AG04450 (cell line): ENCODE measurements around the gene MAGEF1. TPM values are rescaled to one million over a fixed set of nuclear protein-coding genes. Genes with fewer than 3 reads are reported as not detected.

Experiments
- CTCF ChIA-PET: fragments of 300-600, 350-600 bp; formaldehyde crosslinking; extraction: SDS; loops from one replicate; lab custom pipeline; 2022; ENCODE audit warnings: antibody characterized with exemption, inconsistent platforms; lab: Charles Lee
- POLR2A ChIA-PET: fragments of 350-600 bp; formaldehyde crosslinking; extraction: SDS; loops from one replicate; lab custom pipeline; 2021; ENCODE audit warnings: antibody characterized with exemption, inconsistent platforms; lab: Yijun Ruan, JAX
- DNase-seq: peaks from one replicate; pipeline ENCODE4 v3.0.0-alpha.2; 2011; ENCODE audit warnings: low read depth, low spot score
- H3K27ac ChIP-seq: one replicate; pipeline ENCODE4 v1.5.1; 2012; ENCODE audit warnings: low read depth, low read length, control low read depth
- H3K27me3 ChIP-seq: one replicate; pipeline ENCODE4 v1.6.0; 2012; ENCODE audit warnings: low read length; ENCODE audit not compliant: control insufficient read depth, insufficient read depth
- H3K4me3 ChIP-seq: 2 replicates; pipeline ENCODE4 v1.5.1; 2011; ENCODE audit warnings: mild to moderate bottlenecking, low read depth, low read length, control low read depth
- H3K9me3 ChIP-seq: 2 replicates; pipeline ENCODE4 v1.5.1; 2012; ENCODE audit warnings: low read length; ENCODE audit not compliant: control insufficient read depth, insufficient read depth
- CTCF ChIP-seq: IDR thresholded peaks from 2 replicates; pipeline ENCODE4 v1.5.1; 2011; ENCODE audit warnings: low read depth, low read length, control low read depth, inconsistent platforms
- polyA plus RNA-seq: library from polyadenylated mRNA; depleted of rRNA; stranded (reverse); fragments of >200 nt; gene quantifications from 2 replicates; pipeline ENCODE4 v1.2.3, GENCODE V29; 2011

Gene MAGEF1
- polyA plus RNA-seq, 1 experiment, result 23.4 TPM

GRCh38 chr3:184693011-184693975, 18.6 kb downstream of the MAGEF1 start:
- ChIA-PET CTCF (interaction anchor here (0.9 kb wide), 1 partner anchor 132 kb away, joined by 4 read pairs; the partner anchor contains the start of gene EPHB3), POLR2A (interaction anchor here (1.0 to 2.4 kb wide), 3 partner anchors 18 to 132 kb away, joined by 3 to 10 read pairs (median 5); partner anchors contain the start of genes EPHB3 and MAGEF1)
- TF ChIP-seq CTCF, result peak; percentile 19; the same call in 1 of the 2 replicates
- Histone ChIP-seq H3K9me3 (no peaks in the 10 kb centered on the region), H3K4me3 (no peak overlapping the region), H3K27me3 (peaks cover 4% of the 10 kb centered on the region), H3K27ac (no peak overlapping the region)
- DNase-seq, result no peak

- POLR2A ChIA-PET, result interaction anchor here (2.4 kb wide), 1 partner anchor 20 kb away, joined by 10 read pairs; the partner anchor contains the start of gene MAGEF1
- peak overlapping the region; percentile 52 for H3K27ac ChIP-seq
- no peak for DNase-seq
- H3K9me3 ChIP-seq, result no peaks in the 10 kb centered on the region
- H3K27me3 ChIP-seq, result peaks cover 4% of the 10 kb centered on the region
- TF ChIP-seq CTCF, result no peak
- no peak overlapping the region for H3K4me3 ChIP-seq
- CTCF ChIA-PET, result no interaction called here
Measured at GRCh38 chr3:184691397-184692231, 20.2 kb downstream of the MAGEF1 start.

GRCh38 chr3:184690192-184690883, 21.5 kb downstream of the MAGEF1 start:
- DNase-seq, result no peak
- peaks cover 3% of the 10 kb centered on the region for H3K27me3 ChIP-seq
- H3K27ac ChIP-seq, result no peak overlapping the region
- H3K9me3 ChIP-seq, result no peaks in the 10 kb centered on the region
- ChIA-PET CTCF (interaction anchor here (1.3 to 2.8 kb wide), 2 partner anchors 88 to 129 kb away, joined by 4 to 19 read pairs; partner anchors contain the start of gene EPHB3), POLR2A (interaction anchor here (1.5 to 2.5 kb wide), 2 partner anchors 21 to 26 kb away, joined by 4 to 27 read pairs; partner anchors contain the start of gene MAGEF1)
- no peak for TF ChIP-seq CTCF
- H3K4me3 ChIP-seq, result no peak overlapping the region

- POLR2A ChIA-PET, result interaction anchor here (0.7 to 2.5 kb wide), 17 partner anchors 8 to 368 kb away, joined by 3 to 36 read pairs (median 6); partner anchors contain the start of genes EPHB3 and MAGEF1
- CTCF ChIA-PET, result interaction anchor here (2.8 kb wide), 1 partner anchor 128 kb away, joined by 19 read pairs; the partner anchor contains the start of gene EPHB3
- H3K4me3 ChIP-seq, result no peak overlapping the region
- peaks cover 12% of the 10 kb centered on the region for H3K27me3 ChIP-seq
- H3K27ac ChIP-seq, result peak overlapping the region; percentile 88
- TF ChIP-seq CTCF, result no peak
- no peak for DNase-seq
- peaks cover 6% of the 10 kb centered on the region for H3K9me3 ChIP-seq
Measured at GRCh38 chr3:184688882-184689271, 23.0 kb downstream of the MAGEF1 start.
